ENCODE results near the gene SETD5.

DNA sequence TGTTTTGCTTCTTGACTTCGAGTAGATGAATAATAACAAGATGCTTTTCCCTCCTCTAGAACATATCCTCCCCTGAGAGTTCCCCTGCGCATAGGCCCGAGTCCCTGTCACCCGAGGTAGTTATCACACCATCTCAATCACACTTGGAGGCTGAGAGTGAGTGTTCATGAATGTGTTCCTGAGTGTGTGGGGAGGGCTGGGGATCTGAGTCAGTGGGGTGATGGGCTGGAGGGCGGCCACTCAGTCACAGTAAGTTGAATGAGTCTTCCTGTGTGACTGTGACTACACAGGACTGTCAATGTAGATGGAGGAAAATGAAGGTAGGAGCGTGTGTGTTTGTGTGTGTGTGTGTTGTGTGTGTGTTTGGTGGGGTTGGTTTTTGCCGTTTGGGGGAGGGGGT lies 71.0 kb downstream of the SETD5 start:
- TF ChIP-seq CTCF (IDR thresholded peaks at IDR 0.05), result no peak
- no peak for TF ChIP-seq POLR2A (IDR thresholded peaks at IDR 0.05)

Measured in uterus (tissue), 2 donors.